B cell (primary cell): ENCODE data around the gene RPA3. TPM values are rescaled to one million over a fixed set of nuclear protein-coding genes. Genes with fewer than 3 reads are reported as not detected.

Experiments
- ATAC-seq: fragments of 200-7000 bp; cut with Tn5 transposase; one replicate; pipeline ENCODE4 v1.10.0; 2021; ENCODE audit warnings: low read depth, mild to moderate bottlenecking, moderate number of reproducible peaks, moderate library complexity
- CTCF ChIA-PET: fragments of 350-600 bp; sonication (Branson Sonifier 250); formaldehyde crosslinking; loops from one replicate; lab custom pipeline; 2021; ENCODE audit warnings: antibody characterized with exemption, inconsistent platforms; lab: Charles Lee
- POLR2A ChIA-PET: fragments of 350-600 bp; sonication (Branson Sonifier 250); formaldehyde crosslinking; loops from one replicate; lab custom pipeline; 2021; ENCODE audit warnings: antibody characterized with exemption; lab: Charles Lee
- DNase-seq: peaks from one replicate; pipeline ENCODE4 v3.0.0; 2013
- H2AFZ ChIP-seq: 2 replicates; pipeline ENCODE4 v1.6.1; 2012; ENCODE audit warnings: mild to moderate bottlenecking, low read depth, low read length; ENCODE audit not compliant: insufficient read depth, poor library complexity, severe bottlenecking
- H3K27ac ChIP-seq, 2 donors: 1 replicate in 1 of 2; 2 replicates in 1 of 2; pipeline ENCODE4 v1.5.1; 2012 to 2013; ENCODE audit warnings: low read length in 2 of 2, mild to moderate bottlenecking in 2 of 2, moderate library complexity in 1 of 2
- H3K27me3 ChIP-seq, 4 experiments: fragments of 200-600 bp in 1 of 4; sonication (generic) in 1 of 4; replicated peaks in 1 of 4; 1 replicate in 2 of 4; 2 replicates in 2 of 4; pipeline versions ENCODE4 v1.6.1 to v1.7.0; 2013 to 2016; ENCODE audit warnings: low read length in 3 of 4, mild to moderate bottlenecking in 2 of 4, mixed read lengths in 1 of 4, moderate library complexity in 1 of 4; ENCODE audit not compliant: insufficient read depth in 4 of 4, control insufficient read depth in 3 of 4; ENCODE audit errors: control extremely low read depth in 1 of 4
- H3K36me3 ChIP-seq, 2 experiments: replicated peaks in 1 of 2; 1 replicate in 1 of 2; 2 replicates in 1 of 2; pipeline versions ENCODE4 v1.6.1 to v1.7.1; 2013; ENCODE audit warnings: low read length in 1 of 2; ENCODE audit not compliant: insufficient read depth in 2 of 2, control insufficient read depth in 1 of 2; ENCODE audit errors: control extremely low read depth in 1 of 2, extremely low read depth in 1 of 2
- H3K4me1 ChIP-seq, 2 donors: fragments of 200-600 bp in 1 of 2; sonication (generic) in 1 of 2; 1 replicate in 1 of 2; 2 replicates in 1 of 2; pipeline versions ENCODE4 v1.5.1 to v1.6.1; 2013 to 2017; ENCODE audit warnings: low read length in 2 of 2; ENCODE audit not compliant: control insufficient read depth in 2 of 2, insufficient read depth in 2 of 2
- H3K4me2 ChIP-seq: replicated peaks from 2 replicates; pipeline ENCODE3; 2012; ENCODE audit warnings: mild to moderate bottlenecking, low read depth, low read length; ENCODE audit not compliant: poor library complexity, severe bottlenecking
- H3K4me3 ChIP-seq, 5 experiments: fragments of 200-600 bp in 1 of 5; sonication (generic) in 1 of 5; 1 replicate in 3 of 5; 2 replicates in 2 of 5; pipeline versions ENCODE4 v1.5.1 to v1.7.0; 2011 to 2016; ENCODE audit warnings: low read length in 4 of 5, mild to moderate bottlenecking in 4 of 5, low read depth in 2 of 5, control low read depth in 1 of 5, moderate library complexity in 1 of 5; ENCODE audit not compliant: insufficient read depth in 1 of 5; ENCODE audit errors: control extremely low read depth in 1 of 5, extremely low read depth in 1 of 5
- H3K79me2 ChIP-seq: fragments of 200-600 bp; sonication (generic); one replicate; pipeline ENCODE4 v1.6.0; 2016; ENCODE audit warnings: low read length; ENCODE audit not compliant: control insufficient read depth, insufficient read depth
- H3K9ac ChIP-seq: fragments of 200-600 bp; sonication (generic); 2 replicates; pipeline ENCODE4 v1.6.1; 2017; ENCODE audit warnings: mild to moderate bottlenecking, low read length, moderate library complexity
- H3K9me3 ChIP-seq, 3 donors: one replicate each; pipeline versions ENCODE4 v1.6.1 to v1.7.1; 2013; ENCODE audit warnings: low read length in 2 of 3; ENCODE audit not compliant: control insufficient read depth in 2 of 3, insufficient read depth in 1 of 3; ENCODE audit errors: control extremely low read depth in 1 of 3
- H4K20me1 ChIP-seq: 2 replicates; pipeline ENCODE4 v1.6.0; 2012; ENCODE audit warnings: mild to moderate bottlenecking, low read length; ENCODE audit not compliant: insufficient read depth, control insufficient read depth, poor library complexity, severe bottlenecking
- H3K27ac Mint-ChIP-seq: one replicate; pipeline ENCODE4 v1.8.0; 2021; ENCODE audit warnings: mixed read lengths
- H3K27me3 Mint-ChIP-seq: one replicate; pipeline ENCODE4 v1.8.0; 2021; ENCODE audit warnings: mixed read lengths
- H3K4me1 Mint-ChIP-seq: one replicate; pipeline ENCODE4 v1.8.0; 2021; ENCODE audit warnings: mixed read lengths
- H3K4me3 Mint-ChIP-seq: one replicate; pipeline ENCODE4 v1.8.0; 2021; ENCODE audit warnings: mixed read lengths
- H3K9me3 Mint-ChIP-seq: one replicate; pipeline ENCODE4 v1.8.0; 2022; ENCODE audit warnings: mixed read lengths; ENCODE audit not compliant: insufficient read depth
- CTCF ChIP-seq: fragments of 200-600 bp; IDR thresholded peaks from one replicate; pipeline ENCODE4 v1.8.0; 2022; ENCODE audit warnings: antibody characterized with exemption, mild to moderate bottlenecking
- EZH2 ChIP-seq: IDR thresholded peaks from 2 replicates; pipeline ENCODE4 v1.6.1; 2012; ENCODE audit warnings: borderline replicate concordance, low read depth, mild to moderate bottlenecking, moderate library complexity, low read length; ENCODE audit not compliant: insufficient read depth, poor library complexity, severe bottlenecking
- WGBS: methylation state at CpG from one replicate; pipeline ENCODE4 v1.1.5; 2013; ENCODE audit warnings: missing lambda C conversion rate; ENCODE audit not compliant: insufficient coverage; 5-methylcytosine and 5-hydroxymethylcytosine counted together
- intact Hi-C: fragments of 100-400 bp; cut with micrococcal nuclease; formaldehyde crosslinking; loops from one replicate; pipeline ENCODE4 v1.10.0; 2022
- polyA plus RNA-seq: library from polyadenylated mRNA; depleted of rRNA; stranded (reverse); fragments of >200 nt; gene quantifications from 2 replicates; pipeline ENCODE4 v1.2.3, GENCODE V29; 2012
- total RNA-seq, 2 donors: library from RNA; stranded (reverse); fragments of 120-200 nt in 1 of 2; gene quantifications; 1 replicate in 1 of 2; 2 replicates in 1 of 2; pipeline versions ENCODE4 v1.2.3 to v1.2.4, GENCODE V29; 2013 to 2022

Gene RPA3
- total and polyA plus RNA-seq, 2 donors (not counting 1 experiment from before 2014, with no cell fraction given) = 25.6 to 49.3 TPM

- Histone ChIP-seq H3K9me3 (peaks cover 0 to 10% (median 0%) of the 10 kb centered on the region in 3 donors), H3K27me3 (no peaks in the 10 kb centered on the region), H4K20me1 (no peaks in the 10 kb centered on the region), H2AFZ (no peak overlapping the region), H3K27ac (no peak overlapping the region), H3K36me3 (no peaks in the 10 kb centered on the region), H3K4me2 (no peak overlapping the region), H3K4me1 (no peaks in the 10 kb centered on the region), H3K9ac (no peak overlapping the region), H3K79me2 (no peaks in the 10 kb centered on the region), H3K4me3 (no peak overlapping the region)
- TF ChIP-seq EZH2 (no peak), CTCF (no peak)
- POLR2A ChIA-PET = no interaction called here
- Mint-ChIP-seq H3K4me3 (no peak overlapping the region), H3K4me1 (peaks cover 11% of the 10 kb centered on the region), H3K27ac (no peak overlapping the region), H3K9me3 (no peaks in the 10 kb centered on the region), H3K27me3 (no peaks in the 10 kb centered on the region)
- CTCF ChIA-PET = interaction anchor here (1.0 to 3.2 kb wide), 2 partner anchors 8 to 39 kb away, joined by 3 to 13 read pairs; no protein-coding TSS in a partner anchor
- intact Hi-C loops = no loop called here
- ATAC-seq (no peak), DNase-seq (no peak)
- no CpG with 5 or more reads among the region's 1 CpG for WGBS
These were observed 1.8 kb upstream of the RPA3 start for GRCh38 chr7:7720193-7720592.

GRCh38 chr7:7719236-7719635, 829 bp upstream of the RPA3 start:
- H3K27me3 Mint-ChIP-seq = no peaks in the 10 kb centered on the region
- DNase-seq = no peak
- WGBS = 67% methylated on average over 1 of the region's 2 CpGs
- Histone ChIP-seq H3K79me2 (no peaks in the 10 kb centered on the region), H3K4me3 (no peak overlapping the region), H3K36me3 (no peaks in the 10 kb centered on the region), H3K4me1 (no peaks in the 10 kb centered on the region), H3K4me2 (no peak overlapping the region), H3K9ac (no peak overlapping the region), H3K27me3 (no peaks in the 10 kb centered on the region), H3K27ac (no peak overlapping the region), H4K20me1 (no peaks in the 10 kb centered on the region), H2AFZ (no peak overlapping the region), H3K9me3 (peaks cover 0 to 10% (median 0%) of the 10 kb centered on the region in 3 donors)
- intact Hi-C loops = no loop called here
- no peak for TF ChIP-seq CTCF
- TF ChIP-seq EZH2 = no peak
- no peak overlapping the region for H3K4me3 Mint-ChIP-seq
- H3K4me1 Mint-ChIP-seq = peaks cover 11% of the 10 kb centered on the region
- no peak overlapping the region for H3K27ac Mint-ChIP-seq
- POLR2A ChIA-PET = no interaction called here
- peak; percentile 58 for ATAC-seq
- no peaks in the 10 kb centered on the region for H3K9me3 Mint-ChIP-seq
- CTCF ChIA-PET = interaction anchor here (0.9 to 3.2 kb wide), 3 partner anchors 9 to 38 kb away, joined by 3 to 13 read pairs (median 4); no protein-coding TSS in a partner anchor
